OCI-LY7 (cell line): ENCODE results near the gene PSENEN. TPM values are rescaled to one million over a fixed set of nuclear protein-coding genes. Genes with fewer than 3 reads are reported as not detected.

Experiments used
- BruUV-seq: library from RNA; stranded (reverse); fragments of 400-500 nt; replicated peaks from 2 replicates; lab custom pipeline; 2021; lab: Mats Ljungman, UMichigan
- CTCF ChIA-PET: fragments of 300-600 bp; sonication (Branson Sonifier 250); formaldehyde crosslinking; loops from one replicate; lab custom pipeline; 2022; ENCODE audit warnings: antibody characterized with exemption; ENCODE audit not compliant: unreplicated experiment; lab: Charles Lee
- POLR2A ChIA-PET: fragments of 300-600 bp; sonication (Branson Sonifier 250); formaldehyde crosslinking; loops from one replicate; lab custom pipeline; 2022; ENCODE audit warnings: antibody characterized with exemption; lab: Charles Lee
- DNase-seq: peaks from one replicate; pipeline ENCODE4 v3.0.0-alpha.2; 2015; ENCODE audit warnings: low spot score
- H2AFZ ChIP-seq: fragments of 200-600 bp; sonication (generic), shearing (Covaris generic); 2 replicates; pipeline ENCODE4 v1.6.1; 2014; ENCODE audit warnings: mild to moderate bottlenecking, antibody characterized with exemption, low read length, moderate library complexity
- H3K27ac ChIP-seq: fragments of 200-600 bp; sonication (generic); 2 replicates; pipeline ENCODE4 v1.5.1; 2014; ENCODE audit warnings: mixed run types, low read depth, mild to moderate bottlenecking, moderate library complexity, low read length, inconsistent platforms; ENCODE audit not compliant: poor library complexity, severe bottlenecking
- H3K36me3 ChIP-seq: fragments of 200-600 bp; sonication (generic); 2 replicates; pipeline ENCODE4 v1.6.1; 2014; ENCODE audit warnings: mild to moderate bottlenecking, antibody characterized with exemption, low read length, moderate library complexity, mixed read lengths; ENCODE audit not compliant: insufficient read depth
- H3K4me1 ChIP-seq: fragments of 200-600 bp; sonication (generic); 2 replicates; pipeline ENCODE4 v1.5.1; 2014; ENCODE audit warnings: mild to moderate bottlenecking, low read length; ENCODE audit not compliant: insufficient read depth, poor library complexity, severe bottlenecking
- H3K4me2 ChIP-seq: fragments of 200-600 bp; sonication (generic); 2 replicates; pipeline ENCODE4 v1.6.1; 2014; ENCODE audit warnings: mild to moderate bottlenecking, low read length
- H3K4me3 ChIP-seq: fragments of 200-600 bp; sonication (generic); 2 replicates; pipeline ENCODE4 v1.5.1; 2014; ENCODE audit warnings: mild to moderate bottlenecking, low read depth, low read length; ENCODE audit not compliant: poor library complexity, severe bottlenecking
- H3K79me2 ChIP-seq: fragments of 200-600 bp; sonication (generic); 2 replicates; pipeline ENCODE4 v1.6.1; 2016; ENCODE audit warnings: low read depth, mild to moderate bottlenecking, low read length, moderate library complexity, mixed read lengths; ENCODE audit not compliant: insufficient read depth
- H3K9me2 ChIP-seq: fragments of 200-600 bp; sonication (generic); 2 replicates; pipeline ENCODE4 v1.6.1; 2016; ENCODE audit warnings: mild to moderate bottlenecking, low read length, mixed read lengths; ENCODE audit not compliant: insufficient read depth
- H3K9me3 ChIP-seq: fragments of 200-600 bp; sonication (generic); 2 replicates; pipeline ENCODE4 v1.6.1; 2014; ENCODE audit warnings: mild to moderate bottlenecking, mixed run types, low read length, mixed read lengths
- H4K20me1 ChIP-seq: fragments of 200-600 bp; sonication (generic); 2 replicates; pipeline ENCODE4 v1.6.1; 2014; ENCODE audit warnings: mild to moderate bottlenecking, antibody characterized with exemption, low read length, moderate library complexity, mixed read lengths; ENCODE audit not compliant: insufficient read depth
- CTCF ChIP-seq: fragments of 200-600 bp; sonication (generic); conservative IDR thresholded peaks from 2 replicates; pipeline ENCODE4 v1.5.1; 2014; ENCODE audit warnings: mild to moderate bottlenecking, antibody characterized with exemption, low read length, moderate library complexity, mixed read lengths
- EZH2phosphoT487 ChIP-seq: fragments of 200-600 bp; sonication (generic); IDR thresholded peaks from 2 replicates; pipeline ENCODE4 v1.6.1; 2018; ENCODE audit warnings: low read depth, borderline replicate concordance, mild to moderate bottlenecking, mixed run types, antibody characterized with exemption, low read length, moderate library complexity, mixed read lengths
- intact Hi-C: fragments of 100-400 bp; cut with micrococcal nuclease; formaldehyde crosslinking; loops from one replicate; pipeline ENCODE4 v1.10.0; 2022; ENCODE audit not compliant: unreplicated experiment
- total RNA-seq, 2 experiments: library from RNA; depleted of rRNA in 1 of 2; stranded (reverse); fragments of >200 nt in 1 of 2; shearing (Covaris generic) in 1 of 2; gene quantifications; 2 replicates each; pipeline ENCODE4 v1.2.3, GENCODE V29; 2014 to 2022

PSENEN gene
- total RNA-seq, 2 experiments from 2014 or later: 25.7 to 51.0 TPM

- intact Hi-C loops: no loop called here
- H3K4me1 ChIP-seq: peaks cover 15% of the 10 kb centered on the region
- BruUV-seq: no TSS peak
- H3K79me2 ChIP-seq: no peaks in the 10 kb centered on the region
- CTCF ChIA-PET: no interaction called here
- no peak within 1 kb of the TSS for H3K4me3 ChIP-seq
- H3K4me2 ChIP-seq: no peak within 1 kb of the TSS
- H2AFZ ChIP-seq: 0 out of 2 replicates have a peak within 1 kb of the TSS, but pooled peaks have one; percentile 85
- DNase-seq: no peak
- H3K27ac ChIP-seq: no peak within 1 kb of the TSS
- TF ChIP-seq CTCF (no peak), EZH2phosphoT487 (no peak)
- POLR2A ChIA-PET: no interaction called here
- H3K36me3 ChIP-seq: no peaks in the 10 kb centered on the region
- no peaks in the 10 kb centered on the region for H4K20me1 ChIP-seq
- H3K9me2 ChIP-seq: no peaks in the 10 kb centered on the region
- no peaks in the 10 kb centered on the region for H3K9me3 ChIP-seq
These were observed 41.2 kb upstream of the PSENEN start, which contains the start of gene ZBTB32 for GRCh38 chr19:35704218-35704617. Gene ZBTB32, plus strand, starts transcription at chr19:35704558. Its CDS starts 10,069 bp downstream, at chr19:35714627.

GRCh38 chr19:35708391-35708790, 37.1 kb upstream of the PSENEN start:
- TF ChIP-seq EZH2phosphoT487: no peak
- Histone ChIP-seq H3K36me3 (no peaks in the 10 kb centered on the region), H3K4me3 (no peak overlapping the region), H3K27ac (no peak overlapping the region), H2AFZ (no peak overlapping the region), H3K4me1 (peaks cover 30% of the 10 kb centered on the region), H3K9me3 (no peaks in the 10 kb centered on the region), H3K9me2 (no peaks in the 10 kb centered on the region), H3K79me2 (no peaks in the 10 kb centered on the region), H4K20me1 (no peaks in the 10 kb centered on the region), H3K4me2 (no peak overlapping the region)
- intact Hi-C loops: no loop called here
- no peak for DNase-seq
- ChIA-PET POLR2A (interaction anchor here (0.5 to 0.7 kb wide), 2 partner anchors 258 to 442 kb away, joined by 3 to 5 read pairs; no protein-coding TSS in a partner anchor), CTCF (no interaction called here)
- BruUV-seq: no TSS peak

- Histone ChIP-seq H4K20me1 (no peaks in the 10 kb centered on the region), H2AFZ (peak overlapping the region; percentile 12; the same call in 1 of the 2 replicates), H3K4me2 (peak overlapping the region; percentile 59), H3K4me3 (peak overlapping the region; percentile 31), H3K9me3 (no peaks in the 10 kb centered on the region), H3K4me1 (peaks cover 56% of the 10 kb centered on the region), H3K79me2 (no peaks in the 10 kb centered on the region), H3K36me3 (no peaks in the 10 kb centered on the region), H3K27ac (peak overlapping the region; percentile 17), H3K9me2 (no peaks in the 10 kb centered on the region)
- CTCF ChIA-PET: no interaction called here
- DNase-seq: peak; percentile 45
- intact Hi-C loops: no loop called here
- BruUV-seq: no TSS peak
- POLR2A ChIA-PET: interaction anchor here (0.6 to 1.1 kb wide), 3 partner anchors 8 to 35 kb away, joined by 3 to 6 read pairs (median 3); partner anchors contain the start of gene PSENEN
- TF ChIP-seq EZH2phosphoT487 (no peak), CTCF (no peak)
These were observed 34.4 kb upstream of the PSENEN start for GRCh38 chr19:35710784-35711723.
